T-helper 1 cell treated with Interleukin-12 subunit alpha and Interleukin-12 subunit beta and Interleukin-4 antibody, amounts not matched to agents 30 μg/mL and 1 μg/mL, for 36 hours (primary cell): Measurements from ENCODE around the gene ZFAND3.
A peak's percentile ranks its signal among the peaks of the same experiment; 100 is the strongest.
"Not testable (repeated sequence)": the region's sequence is repeated elsewhere in the genome, so short reads cannot be mapped to it uniquely, and the experiment has no call there.

ENCODE experiments used
- H3K27ac Mint-ChIP-seq: one replicate; pipeline ENCODE4 v1.8.0; 2021; ENCODE audit warnings: mild to moderate bottlenecking, mixed read lengths
- H3K27me3 Mint-ChIP-seq: one replicate; pipeline ENCODE4 v1.8.0; 2021; ENCODE audit warnings: low read depth, mixed read lengths
- H3K36me3 Mint-ChIP-seq: one replicate; pipeline ENCODE4 v1.8.0; 2021; ENCODE audit warnings: low read depth, mixed read lengths
- H3K4me1 Mint-ChIP-seq: one replicate; pipeline ENCODE4 v1.8.0; 2021; ENCODE audit warnings: low read depth, mixed read lengths
- H3K4me3 Mint-ChIP-seq: one replicate; pipeline ENCODE4 v1.8.0; 2021; ENCODE audit warnings: mild to moderate bottlenecking, moderate library complexity, mixed read lengths
- H3K9me3 Mint-ChIP-seq: one replicate; pipeline ENCODE4 v1.8.0; 2021; ENCODE audit warnings: mixed read lengths

The ZFAND3 gene

GRCh38 chr6:37948584-37948983 is 129.1 kb downstream of the ZFAND3 start:
- not testable (repeated sequence) for H3K27ac Mint-ChIP-seq

GRCh38 chr6:37952027-37952426 is 132.5 kb downstream of the ZFAND3 start:
- Mint-ChIP-seq H3K4me3 (no peak overlapping the region), H3K9me3 (no peaks in the 10 kb centered on the region), H3K36me3 (no peaks in the 10 kb centered on the region), H3K27ac (no peak overlapping the region), H3K27me3 (no peaks in the 10 kb centered on the region), H3K4me1 (peaks cover 17% of the 10 kb centered on the region)

More at GRCh38 chr6:37948584-37948983, 129.1 kb downstream of the ZFAND3 start:
- H3K27me3 Mint-ChIP-seq, H3K9me3 Mint-ChIP-seq, H3K4me3 Mint-ChIP-seq, H3K36me3 Mint-ChIP-seq: not testable (repeated sequence)
- H3K4me1 Mint-ChIP-seq = peaks cover 23% of the 10 kb centered on the region

- no peaks in the 10 kb centered on the region for H3K27me3 Mint-ChIP-seq
- no peak overlapping the region for H3K27ac Mint-ChIP-seq
- no peak overlapping the region for H3K4me3 Mint-ChIP-seq
- H3K9me3 Mint-ChIP-seq = no peaks in the 10 kb centered on the region
- peaks cover 15% of the 10 kb centered on the region for H3K4me1 Mint-ChIP-seq
- H3K36me3 Mint-ChIP-seq = no peaks in the 10 kb centered on the region
Observed at GRCh38 chr6:37954791-37955190, 135.3 kb downstream of the ZFAND3 start.

GRCh38 chr6:37956711-37957275 is 137.3 kb downstream of the ZFAND3 start:
- H3K27me3 Mint-ChIP-seq = no peaks in the 10 kb centered on the region
- no peaks in the 10 kb centered on the region for H3K9me3 Mint-ChIP-seq
- H3K27ac Mint-ChIP-seq = no peak overlapping the region
- H3K4me1 Mint-ChIP-seq = peaks cover 11% of the 10 kb centered on the region
- H3K4me3 Mint-ChIP-seq = no peak overlapping the region
- H3K36me3 Mint-ChIP-seq = peaks cover under 1% of the 10 kb centered on the region

- H3K4me1 Mint-ChIP-seq = peaks cover 17% of the 10 kb centered on the region
- no peaks in the 10 kb centered on the region for H3K9me3 Mint-ChIP-seq
- H3K27me3 Mint-ChIP-seq = no peaks in the 10 kb centered on the region
- H3K27ac Mint-ChIP-seq = no peak overlapping the region
- peaks cover 15% of the 10 kb centered on the region for H3K36me3 Mint-ChIP-seq
- H3K4me3 Mint-ChIP-seq = no peak overlapping the region
Observed at GRCh38 chr6:37959061-37959460, 139.5 kb downstream of the ZFAND3 start.

GRCh38 chr6:37960139-37960935 is 140.8 kb downstream of the ZFAND3 start:
- H3K4me1 Mint-ChIP-seq = peaks cover 17% of the 10 kb centered on the region
- no peak overlapping the region for H3K4me3 Mint-ChIP-seq
- no peaks in the 10 kb centered on the region for H3K27me3 Mint-ChIP-seq
- H3K36me3 Mint-ChIP-seq = peaks cover 15% of the 10 kb centered on the region
- no peaks in the 10 kb centered on the region for H3K9me3 Mint-ChIP-seq
- no peak overlapping the region for H3K27ac Mint-ChIP-seq

GRCh38 chr6:37962481-37963080 is 143.1 kb downstream of the ZFAND3 start:
- H3K9me3 Mint-ChIP-seq, H3K27me3 Mint-ChIP-seq: not testable (repeated sequence)
- H3K27ac Mint-ChIP-seq = peak overlapping the region; percentile 60
- H3K4me1 Mint-ChIP-seq = peaks cover 21% of the 10 kb centered on the region
- peak overlapping the region; percentile 12 for H3K4me3 Mint-ChIP-seq
- H3K36me3 Mint-ChIP-seq = peaks cover 21% of the 10 kb centered on the region

GRCh38 chr6:37965964-37966676 is 146.6 kb downstream of the ZFAND3 start:
- Mint-ChIP-seq H3K27me3 (no peaks in the 10 kb centered on the region), H3K4me3 (no peak overlapping the region), H3K27ac (no peak overlapping the region), H3K36me3 (peaks cover 24% of the 10 kb centered on the region), H3K4me1 (peaks cover 25% of the 10 kb centered on the region), H3K9me3 (peaks cover 5% of the 10 kb centered on the region)

- Mint-ChIP-seq H3K36me3 (peaks cover 23% of the 10 kb centered on the region), H3K27me3 (no peaks in the 10 kb centered on the region), H3K27ac (no peak overlapping the region), H3K9me3 (peaks cover 5% of the 10 kb centered on the region), H3K4me1 (peaks cover 27% of the 10 kb centered on the region), H3K4me3 (no peak overlapping the region)
Observed at GRCh38 chr6:37966801-37967200, 147.3 kb downstream of the ZFAND3 start.

GRCh38 chr6:37967651-37968050 is 148.1 kb downstream of the ZFAND3 start:
- no peak overlapping the region for H3K27ac Mint-ChIP-seq
- H3K4me1 Mint-ChIP-seq = peaks cover 19% of the 10 kb centered on the region

GRCh38 chr6:37971266-37971665 is 151.7 kb downstream of the ZFAND3 start:
- Mint-ChIP-seq H3K36me3 (peaks cover 16% of the 10 kb centered on the region), H3K27ac (no peak overlapping the region), H3K9me3 (peaks cover 34% of the 10 kb centered on the region), H3K4me3 (no peak overlapping the region), H3K4me1 (peaks cover 13% of the 10 kb centered on the region), H3K27me3 (no peaks in the 10 kb centered on the region)

More at GRCh38 chr6:37967651-37968050, 148.1 kb downstream of the ZFAND3 start:
- H3K9me3 Mint-ChIP-seq = peaks cover 5% of the 10 kb centered on the region
- H3K27me3 Mint-ChIP-seq = no peaks in the 10 kb centered on the region
- H3K4me3 Mint-ChIP-seq = no peak overlapping the region
- peaks cover 14% of the 10 kb centered on the region for H3K36me3 Mint-ChIP-seq

GRCh38 chr6:37971711-37972390 is 152.3 kb downstream of the ZFAND3 start:
- H3K9me3 Mint-ChIP-seq = peaks cover 34% of the 10 kb centered on the region

GRCh38 chr6:37972994-37973757 is 153.6 kb downstream of the ZFAND3 start:
- Mint-ChIP-seq H3K9me3 (peaks cover 31% of the 10 kb centered on the region), H3K27me3 (no peaks in the 10 kb centered on the region), H3K4me1 (peaks cover 13% of the 10 kb centered on the region), H3K27ac (no peak overlapping the region), H3K4me3 (no peak overlapping the region), H3K36me3 (peaks cover 12% of the 10 kb centered on the region)

More at GRCh38 chr6:37971711-37972390, 152.3 kb downstream of the ZFAND3 start:
- Mint-ChIP-seq H3K4me3 (no peak overlapping the region), H3K4me1 (peaks cover 13% of the 10 kb centered on the region), H3K27ac (no peak overlapping the region), H3K27me3 (no peaks in the 10 kb centered on the region), H3K36me3 (peaks cover 16% of the 10 kb centered on the region)
